Stimulated activated CD8-positive, alpha-beta memory T cell treated with anti-CD3 and anti-CD28 coated beads, Interleukin-4, amount 100 ng/mL, for 48 hours (primary cell): ENCODE data around the gene DNAJB9.

Experiments
- DNase-seq: peaks from one replicate; pipeline ENCODE4 v3.0.0-alpha.2; 2020

Gene DNAJB9

GRCh38 chr7:108570146-108570755 is 577 bp downstream of the DNAJB9 start:
- DNase-seq, result peak; percentile 63

GRCh38 chr7:108572480-108572879 is 2.8 kb downstream of the DNAJB9 start:
- DNase-seq, result no peak

DNA sequence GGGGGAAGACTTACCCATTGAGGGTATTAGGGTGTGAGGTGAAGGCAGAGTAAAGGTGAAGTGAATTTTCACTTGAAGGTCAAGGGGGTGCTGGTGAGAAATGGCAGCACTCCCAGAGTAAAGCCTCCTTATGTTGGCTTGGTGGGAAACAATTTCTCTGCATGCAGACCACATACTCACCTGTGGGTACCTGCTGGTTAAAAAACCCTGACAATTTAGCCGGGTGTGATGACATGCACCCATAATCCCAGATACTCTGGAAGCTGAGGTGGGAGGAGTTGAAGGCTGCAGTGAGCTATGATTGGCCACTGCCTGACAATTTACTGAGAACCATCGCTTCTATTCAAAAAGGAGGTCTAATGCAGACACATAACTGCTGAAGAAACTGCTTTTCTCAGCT is 5.5 kb downstream of the DNAJB9 start:
- DNase-seq, result no peak

GRCh38 chr7:108576116-108576515 is 6.4 kb downstream of the DNAJB9 start:
- no peak for DNase-seq

- DNase-seq, result no peak
Observed at GRCh38 chr7:108578937-108579336, 9.3 kb downstream of the DNAJB9 start.

DNA sequence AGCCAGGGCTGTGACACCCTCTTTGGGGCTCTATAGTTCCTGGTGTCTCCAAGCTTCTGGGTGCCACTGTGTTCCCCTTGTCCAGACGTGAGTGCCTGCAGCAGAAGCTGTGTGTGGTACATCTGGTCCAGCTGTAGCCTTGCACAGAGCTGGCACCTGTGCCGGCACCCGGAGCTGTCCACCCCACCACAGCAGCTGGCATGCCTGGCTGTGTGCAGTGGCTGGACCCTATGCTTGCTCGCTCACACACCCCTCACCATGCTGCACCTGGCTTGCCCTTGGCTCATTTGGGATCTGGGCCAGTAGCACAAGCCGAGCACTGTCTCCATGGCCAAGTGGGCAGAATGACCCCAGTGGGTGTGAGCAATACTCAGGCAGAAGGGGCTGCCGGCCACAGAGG is 10.6 kb downstream of the DNAJB9 start:
- no peak for DNase-seq

DNA sequence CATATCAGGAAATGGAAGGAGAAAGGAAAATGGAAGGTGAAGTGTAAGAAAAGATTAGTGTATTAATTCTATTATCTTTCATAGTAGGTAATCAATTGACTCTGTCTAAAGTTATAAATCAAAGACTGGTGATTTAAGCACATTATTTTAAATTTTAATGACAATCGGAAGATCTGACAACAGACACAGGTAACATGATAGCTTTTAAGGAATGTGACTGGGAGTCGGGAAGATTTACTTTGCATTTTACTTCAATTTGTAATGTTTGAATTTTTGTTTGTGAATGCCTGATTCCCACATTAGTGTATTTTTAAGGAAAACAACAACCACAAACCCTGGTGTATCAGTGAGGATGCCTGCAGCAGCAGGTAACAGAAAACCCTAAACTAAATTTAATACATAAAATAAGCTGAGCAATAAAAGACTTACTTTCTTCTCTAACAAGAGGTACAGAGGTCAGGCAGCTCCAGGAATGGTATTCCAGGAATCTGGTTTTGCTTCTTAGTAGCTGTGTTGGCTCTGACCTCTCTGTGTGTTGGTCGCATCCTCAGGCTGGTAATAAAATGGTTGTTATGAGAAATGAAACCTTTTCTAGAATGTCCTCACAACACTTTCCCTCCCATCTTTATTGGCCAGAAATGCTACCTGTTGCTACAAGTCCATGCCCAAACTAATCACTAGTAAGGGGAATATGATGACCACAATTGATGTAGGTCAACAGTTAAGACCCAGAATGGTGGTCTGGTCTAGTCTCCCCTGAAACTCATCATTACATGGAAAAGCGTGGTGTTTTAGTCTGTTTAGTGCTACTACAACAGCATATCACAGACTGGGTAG is 12.2 kb downstream of the DNAJB9 start:
- DNase-seq, result no peak

DNA sequence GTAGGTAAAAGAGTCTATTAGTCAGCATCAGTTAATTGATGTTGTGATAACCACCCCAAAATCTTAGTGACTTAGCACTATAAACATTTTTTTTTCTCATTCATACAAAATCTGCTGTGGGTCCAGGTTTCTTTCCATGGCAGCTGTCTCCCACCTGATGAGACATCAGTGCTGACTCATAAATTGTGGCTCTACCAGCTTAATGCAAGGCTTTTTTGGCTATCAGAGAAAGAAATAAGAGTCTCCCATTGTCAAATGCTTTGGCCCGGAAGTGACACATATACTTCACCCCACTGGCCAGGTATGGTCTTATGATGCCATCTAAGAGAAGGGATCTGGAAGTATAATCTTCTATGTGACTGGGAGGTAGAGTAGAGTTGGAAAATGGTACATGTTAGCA is 14.5 kb downstream of the DNAJB9 start:
- DNase-seq, result no peak

DNA sequence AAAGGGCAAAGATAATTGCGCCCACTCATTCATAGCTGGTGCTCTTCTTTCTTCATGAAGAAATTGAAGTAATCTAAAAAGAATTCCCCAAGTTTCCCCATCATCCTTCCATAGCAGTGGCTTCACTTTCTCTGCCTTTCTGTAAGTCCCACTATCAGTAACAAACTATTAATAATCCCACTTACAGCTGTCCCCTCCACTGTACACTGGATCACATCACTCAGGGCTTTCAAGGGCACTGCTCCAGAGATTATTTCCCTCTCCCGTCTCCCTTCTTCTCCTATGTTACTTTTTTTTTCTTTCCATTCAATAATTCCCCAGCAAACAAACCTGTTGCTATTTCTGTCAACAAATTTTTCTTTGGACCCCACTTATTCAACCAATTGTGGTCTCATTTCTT is 16.2 kb downstream of the DNAJB9 start:
- no peak for DNase-seq

DNA sequence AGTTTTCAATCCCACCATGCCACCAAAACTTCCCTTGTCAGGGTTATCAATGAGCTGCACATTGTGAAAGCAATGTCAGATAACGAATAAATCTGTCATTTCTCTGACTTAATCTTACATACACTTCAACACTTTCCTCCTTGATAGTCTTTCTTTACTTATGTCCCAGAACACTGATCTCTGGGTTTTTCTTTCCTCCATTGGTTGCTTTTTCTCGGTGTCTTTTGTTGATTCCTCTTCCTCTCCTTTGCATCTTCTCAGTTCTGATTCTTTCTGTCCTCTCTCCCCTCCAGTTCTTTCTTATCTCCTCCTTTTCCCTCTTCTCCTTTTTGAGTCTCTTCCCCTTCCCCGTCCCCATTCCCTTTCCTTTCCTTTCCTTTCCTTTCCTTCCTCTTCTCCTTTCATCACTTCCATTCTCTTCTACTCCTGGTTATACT is 16.6 kb downstream of the DNAJB9 start:
- no peak for DNase-seq

GRCh38 chr7:108589199-108589598 is 19.5 kb downstream of the DNAJB9 start:
- no peak for DNase-seq

GRCh38 chr7:108589874-108590273 is 20.2 kb downstream of the DNAJB9 start:
- no peak for DNase-seq

DNA sequence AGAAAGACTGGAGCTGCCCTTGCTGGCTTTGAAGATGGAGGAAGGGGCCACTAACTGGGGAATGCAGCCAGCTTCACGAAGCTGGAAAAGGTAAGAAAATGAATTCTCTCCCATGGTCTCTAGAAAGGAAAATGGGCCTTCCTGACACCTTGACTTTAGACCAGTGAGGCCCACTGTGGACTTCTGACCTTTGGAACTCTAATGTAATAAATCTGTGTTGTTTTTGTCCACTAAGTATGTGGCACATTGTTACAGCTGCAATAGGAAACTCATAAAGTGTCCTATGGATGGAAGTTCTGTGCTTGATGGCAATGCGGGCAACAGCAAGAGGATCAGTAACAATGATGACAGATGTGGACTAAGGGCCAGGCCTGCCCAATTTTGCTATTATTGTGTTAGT is 20.9 kb downstream of the DNAJB9 start:
- DNase-seq, result no peak

DNA sequence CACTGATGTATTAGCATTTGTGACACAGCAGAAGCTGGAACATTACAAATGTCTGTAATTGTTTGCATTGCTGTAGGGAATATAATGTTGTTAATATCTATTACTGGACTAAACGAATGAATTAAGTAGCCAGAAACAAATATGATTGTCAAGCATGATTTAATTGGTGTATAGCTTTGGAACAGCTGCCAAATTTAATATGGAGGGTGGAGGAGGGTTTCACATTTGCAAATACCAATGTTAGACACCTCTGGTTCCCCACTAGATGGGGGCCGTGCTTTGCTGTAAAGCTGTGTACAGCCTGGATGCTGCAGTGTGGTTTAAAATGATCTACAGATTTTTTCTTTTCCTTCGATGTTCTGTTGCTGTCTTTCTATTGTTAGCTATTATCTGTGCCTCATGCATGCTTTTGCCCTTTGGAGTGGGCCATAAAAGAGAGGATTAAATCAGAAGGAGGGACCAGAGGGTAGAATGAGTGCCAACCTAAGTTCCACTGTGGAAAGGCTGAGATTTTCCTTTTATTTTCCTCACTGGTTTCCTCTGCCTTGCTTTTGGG is 23.1 kb downstream of the DNAJB9 start:
- DNase-seq, result no peak

DNA sequence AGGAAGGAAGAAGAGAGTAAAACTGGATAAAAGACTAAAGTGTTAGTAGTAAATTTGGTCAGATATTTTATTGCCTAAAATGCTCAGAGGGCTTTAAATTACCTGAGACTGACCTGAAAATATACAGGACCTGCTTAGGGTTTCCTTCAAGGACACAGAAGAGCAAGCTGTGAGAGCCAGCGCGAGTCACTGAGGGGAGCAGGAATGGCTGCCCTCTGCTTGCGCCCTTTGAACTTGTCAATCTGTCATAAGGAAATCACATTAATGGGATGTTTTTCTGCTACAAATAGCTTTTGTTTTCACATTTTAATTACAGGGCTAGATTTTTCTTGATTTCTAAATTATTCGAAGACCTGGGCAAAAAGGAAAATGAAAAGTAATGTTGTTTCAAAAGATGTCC is 26.9 kb downstream of the DNAJB9 start:
- DNase-seq, result no peak

DNA sequence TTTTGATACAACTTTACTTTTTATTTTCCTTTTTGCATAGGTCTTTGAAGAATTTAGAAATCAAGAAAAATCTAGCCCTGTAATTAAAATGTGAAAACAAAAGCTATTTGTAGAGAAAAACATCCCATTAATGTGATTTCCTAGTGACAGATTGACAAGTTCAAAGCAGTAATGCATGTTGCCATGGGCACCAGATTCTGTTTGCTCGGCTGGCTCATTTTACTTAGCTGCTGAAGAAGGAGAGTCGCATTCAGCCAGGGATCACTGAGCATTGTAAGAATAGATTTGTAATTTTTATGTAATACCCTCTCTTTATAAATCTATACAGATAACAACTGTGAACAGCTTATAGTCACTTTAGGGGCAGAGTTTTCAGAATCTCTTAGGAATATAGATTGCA is 28.5 kb downstream of the DNAJB9 start:
- DNase-seq, result no peak

GRCh38 chr7:108598914-108599580 is 29.4 kb downstream of the DNAJB9 start:
- DNase-seq, result no peak

DNA sequence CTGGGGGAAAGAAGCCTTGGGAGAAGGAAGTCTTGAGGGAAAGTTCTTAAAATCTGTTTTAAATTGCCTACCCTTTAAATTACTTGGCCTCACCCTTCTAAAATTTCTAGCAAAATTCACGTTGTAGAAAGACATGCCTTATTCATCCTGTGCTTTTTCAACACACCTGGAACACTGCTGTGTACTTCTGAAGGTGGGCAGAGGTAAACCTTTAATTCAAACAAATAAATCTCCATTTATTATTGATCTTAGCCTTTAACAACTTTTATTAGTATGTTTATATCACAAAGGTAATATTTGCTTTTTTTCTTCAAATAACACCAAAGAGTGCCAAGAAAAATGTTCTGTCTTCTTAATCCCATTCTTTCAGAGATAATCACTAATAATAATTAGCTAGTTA is 30.7 kb downstream of the DNAJB9 start:
- DNase-seq, result no peak

DNA sequence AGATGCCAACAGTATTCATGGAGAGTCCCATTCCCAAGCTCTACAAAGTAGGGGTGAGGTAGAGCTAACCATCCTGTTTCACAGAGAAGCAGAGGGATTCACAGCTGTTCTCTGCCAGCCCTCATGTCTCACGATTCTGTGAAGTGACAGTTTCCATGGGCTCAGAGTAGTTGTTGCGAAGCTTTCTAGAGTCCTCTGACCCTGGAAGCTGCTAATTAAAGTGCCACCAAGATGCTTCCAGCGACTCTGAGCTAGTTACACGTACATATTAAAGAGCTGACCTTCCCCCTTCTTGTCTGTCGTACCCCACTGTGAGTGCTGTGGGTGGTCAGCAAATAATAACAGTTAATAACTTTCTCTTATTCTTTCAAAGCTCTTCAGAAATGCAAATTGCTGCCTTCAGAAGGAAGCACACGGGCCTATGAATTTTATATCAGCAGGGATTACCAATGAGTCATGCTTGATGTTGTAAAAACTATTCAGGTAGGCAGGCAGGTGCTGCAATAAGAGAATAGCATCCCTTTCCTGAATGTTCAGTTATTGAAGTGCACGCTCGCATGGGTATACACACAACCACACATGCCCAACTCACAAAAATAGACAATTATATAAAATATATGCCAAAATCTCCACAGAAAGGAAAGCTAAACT is 34.1 kb downstream of the DNAJB9 start:
- DNase-seq, result no peak

DNA sequence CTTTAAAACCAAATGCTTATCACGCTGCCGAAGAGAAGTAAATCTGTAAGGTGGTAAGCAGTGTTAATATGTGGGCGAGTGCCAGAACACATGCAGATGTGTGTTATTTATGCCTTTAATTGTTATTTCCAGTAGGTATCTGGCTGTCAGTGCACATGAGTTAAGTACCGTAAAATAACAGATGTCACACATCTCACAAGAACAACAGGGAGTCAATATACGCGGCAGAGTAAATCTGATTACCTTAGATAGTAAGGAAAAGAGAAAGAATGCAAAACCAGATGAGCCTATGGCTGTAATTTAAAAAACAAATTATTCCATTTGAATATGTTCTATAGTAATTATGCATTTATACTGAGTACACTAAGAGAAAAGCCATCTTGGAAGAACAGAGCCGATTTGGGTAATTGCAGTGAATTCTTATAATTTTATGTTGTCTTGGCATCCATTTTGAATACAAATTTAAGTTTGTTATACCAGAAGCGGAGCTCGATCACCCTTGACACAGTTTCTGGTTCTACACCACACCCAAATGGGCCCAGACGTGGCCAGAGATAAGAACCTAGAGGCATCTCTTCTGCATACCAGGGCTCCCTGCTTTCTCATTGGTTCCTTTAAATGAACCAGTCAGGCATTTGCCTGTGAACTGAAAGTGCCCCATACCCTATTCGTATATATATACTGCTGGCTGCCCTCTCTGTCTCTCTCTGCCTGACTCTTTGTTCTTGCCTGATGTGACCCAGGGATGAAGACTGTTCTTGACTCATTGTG is 34.8 kb downstream of the DNAJB9 start:
- no peak for DNase-seq

DNA sequence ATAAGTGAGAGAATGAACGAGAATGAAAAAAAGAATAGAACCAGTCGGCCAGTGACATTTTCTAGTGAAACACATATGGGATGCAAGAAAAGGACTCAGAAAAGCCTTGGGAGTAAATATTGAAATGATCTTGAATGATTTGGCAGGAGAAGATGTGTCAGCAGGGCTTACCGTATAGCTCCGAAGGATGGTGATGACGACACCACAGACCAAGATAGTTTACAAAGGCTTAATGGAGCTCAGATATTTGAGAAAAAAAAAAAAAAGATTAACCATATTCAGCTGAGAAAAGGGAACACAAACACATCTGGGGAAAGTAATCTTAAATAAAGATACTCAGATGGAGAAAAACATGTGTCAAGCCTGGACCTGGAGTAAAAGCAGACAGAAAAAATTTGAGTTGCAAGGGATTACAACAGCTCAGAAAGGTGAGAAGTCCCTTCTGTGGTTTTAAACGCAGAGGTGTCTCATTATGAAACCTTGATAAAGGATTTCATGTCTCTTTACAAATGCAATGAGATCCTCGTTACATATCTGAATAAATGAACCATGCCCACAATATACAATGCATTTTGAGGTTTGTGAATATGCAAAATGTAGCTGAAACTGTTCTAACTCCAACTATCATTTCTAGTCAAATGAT is 36.0 kb downstream of the DNAJB9 start:
- no peak for DNase-seq

- DNase-seq, result no peak
Observed at GRCh38 chr7:108609643-108610042, 40.0 kb downstream of the DNAJB9 start.
